GM03348 (cell line): ENCODE data around the gene HMCN1.

ENCODE experiments used
- DNase-seq: peaks from one replicate; pipeline ENCODE4 v3.0.0; 2012; ENCODE audit warnings: low spot score

HMCN1 gene

GRCh38 chr1:185912504-185912903 is 178.3 kb downstream of the HMCN1 start:
- DNase-seq, result no peak

GRCh38 chr1:185914089-185914488 is 179.9 kb downstream of the HMCN1 start:
- no peak for DNase-seq

- DNase-seq, result no peak
These were observed 182.7 kb downstream of the HMCN1 start for GRCh38 chr1:185916861-185917260.

GRCh38 chr1:185917646-185918045 is 183.5 kb downstream of the HMCN1 start:
- DNase-seq, result peak; percentile 27

GRCh38 chr1:185920602-185921001 is 186.4 kb downstream of the HMCN1 start:
- DNase-seq, result no peak

- no peak for DNase-seq
These were observed 187.4 kb downstream of the HMCN1 start for GRCh38 chr1:185921636-185922035.

- no peak for DNase-seq
These were observed 192.4 kb downstream of the HMCN1 start for GRCh38 chr1:185926588-185926987.

GRCh38 chr1:185929776-185930175 is 195.6 kb downstream of the HMCN1 start:
- DNase-seq, result peak; percentile 29

GRCh38 chr1:185931438-185931837 is 197.2 kb downstream of the HMCN1 start:
- no peak for DNase-seq

- DNase-seq, result no peak
These were observed 199.4 kb downstream of the HMCN1 start for GRCh38 chr1:185933580-185933979.

- DNase-seq, result peak; percentile 25
These were observed 200.4 kb downstream of the HMCN1 start for GRCh38 chr1:185934476-185935189.

- DNase-seq, result no peak
These were observed 201.2 kb downstream of the HMCN1 start for GRCh38 chr1:185935360-185935759.

GRCh38 chr1:185936641-185937040 is 202.4 kb downstream of the HMCN1 start:
- no peak for DNase-seq

GRCh38 chr1:185938396-185938795 is 204.2 kb downstream of the HMCN1 start:
- DNase-seq, result no peak

GRCh38 chr1:185939142-185939541 is 205.0 kb downstream of the HMCN1 start:
- DNase-seq, result no peak

GRCh38 chr1:185942961-185943360 is 208.8 kb downstream of the HMCN1 start:
- DNase-seq, result no peak

- DNase-seq, result no peak
These were observed 222.7 kb downstream of the HMCN1 start for GRCh38 chr1:185956881-185957280.

- peak; percentile 26 for DNase-seq
These were observed 223.5 kb downstream of the HMCN1 start for GRCh38 chr1:185957441-185958363.

- DNase-seq, result peak; percentile 45
These were observed 226.5 kb downstream of the HMCN1 start for GRCh38 chr1:185960422-185961321.

- DNase-seq, result peak; percentile 20
These were observed 227.5 kb downstream of the HMCN1 start for GRCh38 chr1:185961664-185962063.

GRCh38 chr1:185964946-185965345 is 230.8 kb downstream of the HMCN1 start:
- no peak for DNase-seq

GRCh38 chr1:185965870-185966269 is 231.7 kb downstream of the HMCN1 start:
- DNase-seq, result no peak
